ENCODE measurements around the gene GNG4. TPM values are rescaled to one million over a fixed set of nuclear protein-coding genes. Genes with fewer than 3 reads are reported as not detected.

GNG4 gene
- total and polyA plus RNA-seq, 2 of the 4 experiments (the other 2 are of a cell fraction) = 0.18 to 0.29 TPM

GRCh38 chr1:235671992-235672391 lies 22.4 kb upstream of the GNG4 start:
- Histone ChIP-seq H3K4me2 (ENCODE audit: low read depth, low read length) (no peak overlapping the region), H2AFZ (replicated peaks; ENCODE audit: low read length, poor library complexity) (no peak overlapping the region), H3K4me1 (ENCODE audit: control insufficient read depth, insufficient read depth, low read length) (no peaks in the 10 kb centered on the region), H3K18ac (ENCODE audit: low read depth, low read length) (no peak overlapping the region), H3K27ac (ENCODE audit: insufficient read depth, low read length) (no peak overlapping the region), H3K14ac (replicated peaks; ENCODE audit: low read depth, low read length) (no peak overlapping the region), H3K36me3 (ENCODE audit: control insufficient read depth, insufficient read depth, low read length) (peaks cover 10% of the 10 kb centered on the region), H2BK20ac (ENCODE audit: low read depth, low read length) (no peak overlapping the region), H4K5ac (ENCODE audit: low read depth, low read length) (no peak overlapping the region), H3K56ac (ENCODE audit: extremely low read depth, insufficient read depth, low read length) (no peak overlapping the region), H3K27me3 (ENCODE audit: control insufficient read depth, insufficient read depth, low read length) (no peaks in the 10 kb centered on the region), H3K4ac (ENCODE audit: low read depth, low read length) (no peak overlapping the region), H2BK15ac (ENCODE audit: low read depth, low read length) (no peak overlapping the region), H3K9me3 (ENCODE audit: control insufficient read depth, insufficient read depth, low read length) (peaks cover 22% of the 10 kb centered on the region), H4K8ac (ENCODE audit: low read depth in 2 of 2, low read length in 2 of 2) (no peak overlapping the region), H3K79me1 (ENCODE audit: low read depth in 1 of 2, low read length in 2 of 2) (no peaks in the 10 kb centered on the region), H3K9ac (ENCODE audit: low read depth, low read length) (no peak overlapping the region), H2AK9ac (replicated peaks; ENCODE audit: low read depth, low read length, poor library complexity) (no peak overlapping the region), H2BK5ac (ENCODE audit: low read depth, low read length, poor library complexity, severe bottlenecking) (no peak overlapping the region), H3K4me3 (ENCODE audit: insufficient read depth, low read depth, low read length) (no peak overlapping the region), H2AK5ac (ENCODE audit: low read depth, low read length) (no peak overlapping the region), H3K23ac (ENCODE audit: low read depth, low read length) (no peak overlapping the region), H4K20me1 (ENCODE audit: insufficient read depth, low read length) (no peaks in the 10 kb centered on the region), H4K91ac (ENCODE audit: insufficient read depth, low read depth, low read length) (no peak overlapping the region), H3K9me1 (ENCODE audit: insufficient read depth, low read length) (no peaks in the 10 kb centered on the region), H2BK120ac (ENCODE audit: low read depth, low read length) (no peak overlapping the region)
- intact Hi-C loops (cut with micrococcal nuclease) = no loop called here
- DNase-seq (peak; percentile 5), ATAC-seq (ENCODE audit: low read depth) (no peak)
- BruUV-seq (replicated peaks) = no TSS peak
- dilution Hi-C loops (cut with HindIII; ENCODE audit: low sequenced_read_pairs, unreplicated experiment) = no loop called here
- TF ChIP-seq, protein P1, sequence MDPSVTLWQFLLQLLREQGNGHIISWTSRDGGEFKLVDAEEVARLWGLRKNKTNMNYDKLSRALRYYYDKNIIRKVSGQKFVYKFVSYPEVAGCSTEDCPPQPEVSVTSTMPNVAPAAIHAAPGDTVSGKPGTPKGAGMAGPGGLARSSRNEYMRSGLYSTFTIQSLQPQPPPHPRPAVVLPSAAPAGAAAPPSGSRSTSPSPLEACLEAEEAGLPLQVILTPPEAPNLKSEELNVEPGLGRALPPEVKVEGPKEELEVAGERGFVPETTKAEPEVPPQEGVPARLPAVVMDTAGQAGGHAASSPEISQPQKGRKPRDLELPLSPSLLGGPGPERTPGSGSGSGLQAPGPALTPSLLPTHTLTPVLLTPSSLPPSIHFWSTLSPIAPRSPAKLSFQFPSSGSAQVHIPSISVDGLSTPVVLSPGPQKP (IDR thresholded peaks at IDR 0.05; ENCODE audit: borderline replicate concordance, low read depth, low read length) = no peak
- peak; percentile 59 for TF ChIP-seq MAFK (IDR thresholded peaks at IDR 0.05; ENCODE audit: low read depth, low read length)
- ChIA-PET POLR2A (ENCODE audit: unreplicated experiment) (no interaction called here), CTCF (no interaction called here)
- in situ Hi-C loops (cut with MboI; ENCODE audit: low sequenced_read_pairs) = no loop called here
- no CpG with 5 or more reads among the region's 1 CpG for WGBS, 2 experiments (ENCODE audit: extremely low coverage in 2 of 2, insufficient read length in 1 of 2)
